H1 (cell line): ENCODE measurements around the gene SHROOM2. TPM values are rescaled to one million over a fixed set of nuclear protein-coding genes. Genes with fewer than 3 reads are reported as not detected.

Source experiments
- CTCF ChIA-PET: fragments of 300-600 bp; sonication (Branson Sonifier 250); formaldehyde crosslinking; loops from one replicate; lab custom pipeline; 2021; ENCODE audit not compliant: partially characterized antibody; lab: Charles Lee
- POLR2A ChIA-PET: fragments of 300-600 bp; sonication (Branson Sonifier 250); formaldehyde crosslinking; loops from one replicate; lab custom pipeline; 2021; ENCODE audit warnings: inconsistent platforms; ENCODE audit not compliant: partially characterized antibody; lab: Charles Lee
- DNase-seq, 2 experiments: peaks; one replicate each; pipeline versions ENCODE4 v3.0.0 to v3.0.0-alpha.2; 2010 to 2022; ENCODE audit warnings: low spot score in 2 of 2, low read depth in 1 of 2, mixed read lengths in 1 of 2
- FAIRE-seq: peaks from 2 replicates; lab custom pipeline; 2011; peaks lifted over from hg19 to GRCh38; lab: Jason Lieb, UNC
- H2AFZ ChIP-seq: 2 replicates; pipeline ENCODE4 v1.8.1; 2012; ENCODE audit warnings: low read length, inconsistent platforms
- H2AK5ac ChIP-seq: 2 replicates; pipeline ENCODE4 v1.6.1; 2013; ENCODE audit warnings: low read depth, low read length
- H2BK120ac ChIP-seq: replicated peaks from 2 replicates; pipeline ENCODE3; 2013; ENCODE audit warnings: low read depth, low read length, inconsistent platforms
- H2BK12ac ChIP-seq: 2 replicates; pipeline ENCODE4 v1.6.1; 2013; ENCODE audit warnings: low read depth, low read length
- H2BK15ac ChIP-seq: 2 replicates; pipeline ENCODE4 v1.6.1; 2013; ENCODE audit warnings: low read length
- H2BK20ac ChIP-seq: 2 replicates; pipeline ENCODE4 v1.6.1; 2013; ENCODE audit warnings: low read length
- H2BK5ac ChIP-seq: 2 replicates; pipeline ENCODE4 v1.6.1; 2013; ENCODE audit warnings: low read depth, low read length
- H3K14ac ChIP-seq: 2 replicates; pipeline ENCODE4 v1.6.1; 2013; ENCODE audit warnings: inconsistent platforms; ENCODE audit not compliant: insufficient read length
- H3K18ac ChIP-seq: 2 replicates; pipeline ENCODE4 v1.6.1; 2013; ENCODE audit warnings: low read length; ENCODE audit errors: extremely low read depth
- H3K23ac ChIP-seq: 2 replicates; pipeline ENCODE4 v1.6.1; 2013; ENCODE audit warnings: inconsistent platforms; ENCODE audit not compliant: insufficient read length
- H3K23me2 ChIP-seq: 2 replicates; pipeline ENCODE4 v1.6.1; 2013; ENCODE audit warnings: low read depth, low read length
- H3K27ac ChIP-seq: 2 replicates; pipeline ENCODE4 v1.6.1; 2011; ENCODE audit warnings: low read depth, low read length, inconsistent platforms
- H3K27me3 ChIP-seq, 4 experiments: replicated peaks in 1 of 4; 1 replicate in 1 of 4; 2 replicates in 3 of 4; pipeline versions ENCODE4 v1.6.1 to v1.8.1; 2011 to 2013; ENCODE audit warnings: low read length in 3 of 4, mild to moderate bottlenecking in 3 of 4, inconsistent platforms in 2 of 4, mixed read lengths in 2 of 4, moderate library complexity in 1 of 4; ENCODE audit not compliant: control insufficient read depth in 3 of 4, insufficient read depth in 3 of 4; ENCODE audit errors: extremely low read depth in 1 of 4
- H3K36me3 ChIP-seq, 4 experiments: 2 replicates each; pipeline versions ENCODE4 v1.6.1 to v1.8.1; 2011 to 2013; ENCODE audit warnings: mild to moderate bottlenecking in 4 of 4, low read length in 3 of 4, moderate library complexity in 2 of 4, control low read depth in 1 of 4, inconsistent platforms in 1 of 4; ENCODE audit not compliant: insufficient read depth in 4 of 4, control insufficient read depth in 2 of 4
- H3K4ac ChIP-seq: replicated peaks from 2 replicates; pipeline ENCODE3; 2013; ENCODE audit warnings: low read length, low read depth, mixed read lengths, inconsistent platforms; ENCODE audit not compliant: insufficient read length
- H3K4me1 ChIP-seq, 4 experiments: replicated peaks in 1 of 4; 1 replicate in 1 of 4; 2 replicates in 3 of 4; pipeline versions ENCODE4 v1.6.1 to v1.8.1; 2011 to 2013; ENCODE audit warnings: low read length in 3 of 4, inconsistent platforms in 2 of 4, mixed read lengths in 1 of 4; ENCODE audit not compliant: insufficient read depth in 4 of 4, control insufficient read depth in 3 of 4
- H3K4me2 ChIP-seq, 2 experiments: 2 replicates each; pipeline versions ENCODE4 v1.6.1 to v1.8.1; 2011 to 2013; ENCODE audit warnings: low read depth in 2 of 2, low read length in 2 of 2, control low read depth in 1 of 2, inconsistent platforms in 1 of 2, mild to moderate bottlenecking in 1 of 2; ENCODE audit not compliant: insufficient read depth in 1 of 2
- H3K4me3 ChIP-seq, 4 experiments: fragments of 200-600, 300-600 bp in 1 of 4; sonication (generic), shearing (Covaris generic), sonication (Bioruptor Twin) in 1 of 4; 2 replicates each; pipeline versions ENCODE4 v1.5.1 to v1.8.1; 2011 to 2016; ENCODE audit warnings: low read length in 4 of 4, low read depth in 3 of 4, control low read depth in 2 of 4, inconsistent platforms in 2 of 4, mild to moderate bottlenecking in 2 of 4, mixed read lengths in 1 of 4, moderate library complexity in 1 of 4; ENCODE audit not compliant: insufficient read depth in 2 of 4; ENCODE audit errors: extremely low read depth in 1 of 4
- H3K56ac ChIP-seq: replicated peaks from 2 replicates; pipeline ENCODE3; 2013; ENCODE audit warnings: low read depth, mild to moderate bottlenecking, mixed read lengths, low read length, inconsistent platforms; ENCODE audit not compliant: insufficient read length
- H3K79me1 ChIP-seq: 2 replicates; pipeline ENCODE4 v1.6.1; 2013; ENCODE audit warnings: low read depth, low read length, control low read depth
- H3K79me2 ChIP-seq, 2 experiments: 2 replicates each; pipeline versions ENCODE4 v1.6.1 to v1.8.1; 2012 to 2013; ENCODE audit warnings: low read length in 2 of 2, mild to moderate bottlenecking in 2 of 2, inconsistent platforms in 1 of 2; ENCODE audit not compliant: insufficient read depth in 2 of 2, control insufficient read depth in 1 of 2
- H3K9ac ChIP-seq, 4 experiments: replicated peaks in 1 of 4; 1 replicate in 1 of 4; 2 replicates in 3 of 4; pipeline versions ENCODE4 v1.6.1 to v1.8.1; 2011 to 2013; ENCODE audit warnings: low read depth in 3 of 4, low read length in 3 of 4, control low read depth in 2 of 4, mild to moderate bottlenecking in 2 of 4, moderate library complexity in 2 of 4, inconsistent platforms in 1 of 4; ENCODE audit errors: extremely low read depth in 1 of 4
- H3K9me3 ChIP-seq, 2 experiments: 2 replicates each; pipeline versions ENCODE4 v1.6.1 to v1.8.1; 2012 to 2013; ENCODE audit warnings: mild to moderate bottlenecking in 2 of 2, moderate library complexity in 2 of 2, control low read depth in 1 of 2, inconsistent platforms in 1 of 2, low read depth in 1 of 2, low read length in 1 of 2, mixed read lengths in 1 of 2; ENCODE audit not compliant: insufficient read depth in 2 of 2
- H4K20me1 ChIP-seq, 2 experiments: replicated peaks in 1 of 2; 2 replicates each; pipeline versions ENCODE3 to v1.8.1; 2011 to 2013; ENCODE audit warnings: inconsistent platforms in 2 of 2, low read length in 2 of 2, mild to moderate bottlenecking in 1 of 2; ENCODE audit not compliant: insufficient read depth in 2 of 2, control insufficient read depth in 1 of 2
- H4K5ac ChIP-seq: 2 replicates; pipeline ENCODE4 v1.6.1; 2013; ENCODE audit warnings: low read length, low read depth, mixed read lengths, inconsistent platforms; ENCODE audit not compliant: insufficient read length
- H4K8ac ChIP-seq: 2 replicates; pipeline ENCODE4 v1.8.0; 2013; ENCODE audit warnings: mild to moderate bottlenecking, moderate library complexity, low read length, inconsistent platforms; ENCODE audit not compliant: insufficient read depth; ENCODE audit errors: extremely low read depth
- H4K91ac ChIP-seq: replicated peaks from 2 replicates; pipeline ENCODE3; 2013; ENCODE audit warnings: low read length, mixed read lengths, inconsistent platforms; ENCODE audit not compliant: insufficient read length
- CBX8 ChIP-seq: fragments of 300-800, 300-1000 bp; sonication (generic); IDR thresholded peaks from 2 replicates; pipeline ENCODE4 v1.7.1; 2016; ENCODE audit warnings: low read depth, low read length, borderline replicate concordance
- CEBPB ChIP-seq: IDR thresholded peaks from 2 replicates; pipeline ENCODE4 v1.6.1; 2012; ENCODE audit warnings: low read depth, low read length
- EZH2 ChIP-seq: fragments of 200-600 bp; sonication (generic); IDR thresholded peaks from 2 replicates; pipeline ENCODE4 v1.7.1; 2012; ENCODE audit warnings: low read depth, mild to moderate bottlenecking, moderate library complexity, low read length, inconsistent platforms; ENCODE audit not compliant: severe bottlenecking
- GABPA ChIP-seq: IDR thresholded peaks from 2 replicates; pipeline ENCODE4 v1.6.1; 2011; ENCODE audit warnings: mild to moderate bottlenecking, low read length, moderate library complexity, borderline replicate concordance; ENCODE audit not compliant: insufficient read depth
- POU5F1 ChIP-seq: IDR thresholded peaks from 2 replicates; pipeline ENCODE4 v1.6.1; 2011; ENCODE audit warnings: low read depth, mild to moderate bottlenecking, low read length, moderate library complexity
- RNF2 ChIP-seq: fragments of 200-900, 300-1000 bp; sonication (generic); IDR thresholded peaks from 2 replicates; pipeline ENCODE4 v1.7.1; 2016; ENCODE audit warnings: borderline replicate concordance, low read depth, mild to moderate bottlenecking, antibody characterized with exemption, low read length; ENCODE audit not compliant: poor library complexity, severe bottlenecking; ENCODE audit errors: missing control alignments
- SRF ChIP-seq: IDR thresholded peaks from 2 replicates; pipeline ENCODE4 v1.6.1; 2011; ENCODE audit warnings: mild to moderate bottlenecking, low read depth, low read length, moderate library complexity
- SUZ12 ChIP-seq: fragments of 200-600 bp; sonication (generic); IDR thresholded peaks from 2 replicates; pipeline ENCODE4 v1.6.1; 2012; ENCODE audit warnings: mild to moderate bottlenecking, inconsistent platforms, low read length, moderate library complexity, mixed read lengths
- YY1 ChIP-seq: IDR thresholded peaks from 2 replicates; pipeline ENCODE4 v1.6.1; 2011; ENCODE audit warnings: low read depth, mild to moderate bottlenecking, low read length
- WGBS, 2 experiments: shearing (Covaris generic) in 1 of 2; methylation state at CpG; one replicate each; pipeline versions ENCODE4 v1.1.6 to v1.1.7; 2013 to 2015; ENCODE audit warnings: low lambda C conversion rate in 2 of 2, mixed read lengths in 2 of 2, inconsistent platforms in 1 of 2, low coverage in 1 of 2, missing lambda C conversion rate in 1 of 2; ENCODE audit not compliant: insufficient replicate concordance in 2 of 2, insufficient coverage in 1 of 2, insufficient read length in 1 of 2; ENCODE audit errors: extremely low coverage in 1 of 2, missing lambda C conversion rate in 1 of 2; 5-methylcytosine and 5-hydroxymethylcytosine counted together
- polyA plus RNA-seq, 7 experiments: library from polyadenylated mRNA; depleted of rRNA in 3 of 7; stranded (reverse) in 5 of 7; unstranded in 2 of 7; fragments of >200 nt in 5 of 7; fragments of 200-250 nt in 2 of 7; gene quantifications; 1 replicate in 5 of 7; 2 replicates in 1 of 7; 4 replicates in 1 of 7; pipeline versions ENCODE4 v1.2.1 to v1.2.3, GENCODE V29; 2011 to 2013; ENCODE audit warnings: missing spikeins in 2 of 7, mixed read lengths in 2 of 7
- total RNA-seq: library from RNA; stranded (reverse); fragmentation: NEBNext Ultra II Directional; extraction: Animal tissue kit (Norgen Biotek cat#: 25700); gene quantifications from 2 replicates; pipeline ENCODE4 v1.2.1, GENCODE V29; 2021

The SHROOM2 gene
- total and polyA plus RNA-seq, 2 of the 8 experiments (the other 6 are each of a cell fraction or from before 2014, with no cell fraction given) = 3.4 to 14.2 TPM

GRCh38 chrX:9919632-9920172 lies 133.5 kb downstream of the SHROOM2 start:
- H4K20me1 ChIP-seq = no peaks in the 10 kb centered on the region
- H4K8ac ChIP-seq = no peak overlapping the region
- H2BK20ac ChIP-seq = no peak overlapping the region
- no peak for TF ChIP-seq YY1
- TF ChIP-seq POU5F1 = no peak
- TF ChIP-seq RNF2 = no peak
- no peak for TF ChIP-seq CEBPB
- no peak for TF ChIP-seq EZH2
- TF ChIP-seq SRF = no peak
- TF ChIP-seq SUZ12 = no peak
- TF ChIP-seq CBX8 = no peak
- TF ChIP-seq GABPA = no peak
- TF ChIP-seq, all 59 proteins: peak for 0
- 87% methylated on average over 3 of the region's 3 CpGs; no CpG with 5 or more reads in 1 of the 2 experiments for WGBS, 2 experiments
- FAIRE-seq (no peak), DNase-seq (no peak)
- Histone ChIP-seq H2BK120ac (no peak overlapping the region), H3K79me2 (peaks cover 0 to 4% of the 10 kb centered on the region in 2 experiments; a peak in 1 of 4 replicates), H3K23ac (no peak overlapping the region), H3K14ac (no peak overlapping the region), H3K27me3 (no peaks in the 10 kb centered on the region), H2BK5ac (no peak overlapping the region), H3K4me3 (no peak overlapping the region), H3K9ac (no peak overlapping the region), H3K4me1 (peaks cover 0 to 3% (median 0%) of the 10 kb centered on the region in 4 experiments; a peak in 1 of 7 replicates), H3K27ac (no peak overlapping the region), H3K56ac (no peak overlapping the region), H2BK15ac (no peak overlapping the region), H3K18ac (no peak overlapping the region), H3K36me3 (no peaks in the 10 kb centered on the region), H3K4me2 (no peak overlapping the region), H4K5ac (no peak overlapping the region), H4K91ac (no peak overlapping the region), H3K4ac (no peak overlapping the region), H2AK5ac (no peak overlapping the region), H2BK12ac (no peak overlapping the region), H3K9me3 (no peaks in the 10 kb centered on the region), H2AFZ (no peak overlapping the region), H3K79me1 (no peaks in the 10 kb centered on the region; the same call in 1 of the 2 replicates), H3K23me2 (peaks cover 2% of the 10 kb centered on the region; the same call in 1 of the 2 replicates)
- ChIA-PET CTCF (interaction anchor here (0.9 to 1.4 kb wide), 2 partner anchors 14 to 200 kb away, joined by 3 read pairs; no protein-coding TSS in a partner anchor), POLR2A (interaction anchor here (1.7 kb wide), 1 partner anchor 8 kb away, joined by 8 read pairs; no protein-coding TSS in a partner anchor)
